ENCODE results near the gene PIMREG.

PIMREG gene, protein sequence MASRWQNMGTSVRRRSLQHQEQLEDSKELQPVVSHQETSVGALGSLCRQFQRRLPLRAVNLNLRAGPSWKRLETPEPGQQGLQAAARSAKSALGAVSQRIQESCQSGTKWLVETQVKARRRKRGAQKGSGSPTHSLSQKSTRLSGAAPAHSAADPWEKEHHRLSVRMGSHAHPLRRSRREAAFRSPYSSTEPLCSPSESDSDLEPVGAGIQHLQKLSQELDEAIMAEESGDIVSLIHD

DNA sequence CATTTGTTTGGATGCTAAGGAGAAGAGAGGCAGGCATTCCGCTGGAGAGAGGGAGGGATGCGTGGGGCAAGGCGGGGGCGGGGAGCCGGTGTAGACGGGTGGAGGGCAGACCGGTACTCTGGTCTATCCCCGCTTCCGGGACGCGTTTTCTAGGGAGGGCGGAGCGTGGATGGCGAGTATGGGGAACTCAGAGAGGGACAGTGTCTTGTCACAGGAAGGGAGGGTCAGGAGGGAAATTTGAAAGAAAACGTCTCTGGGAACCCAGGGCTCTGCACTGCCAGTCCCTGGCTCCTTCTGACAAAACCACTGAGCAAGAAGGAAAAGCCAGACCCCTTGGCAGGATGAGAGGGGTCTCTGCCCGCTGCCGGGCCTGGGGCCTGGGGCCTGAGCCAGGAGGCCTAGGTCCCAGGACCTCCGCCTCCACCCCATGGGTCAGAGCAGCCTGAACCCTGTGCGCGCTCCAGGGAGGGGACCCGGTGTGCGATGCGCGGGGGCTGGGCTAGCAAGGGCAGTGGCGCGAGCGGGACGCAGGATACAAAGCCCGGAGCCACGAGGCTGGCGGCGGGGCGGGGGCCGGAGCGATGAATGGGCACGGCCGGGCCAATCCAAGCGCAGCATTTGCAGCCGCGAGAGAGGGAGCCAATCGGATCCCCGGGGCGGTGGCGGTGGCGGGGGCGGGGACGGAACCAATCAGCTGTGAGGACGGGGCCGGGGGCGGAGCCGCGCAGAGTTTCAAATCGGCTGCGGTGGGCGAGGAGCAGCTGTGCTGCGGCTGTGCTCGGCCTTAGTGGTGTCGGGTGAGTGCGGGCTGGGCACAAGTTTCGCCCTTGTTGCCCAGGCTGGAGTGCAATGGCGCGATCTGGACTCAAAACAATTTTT lies at the start of gene PIMREG:
TSS of gene PIMREG (plus strand) at position 764 of the 879 bp plus-strand sequence. CDS start 656 bp downstream, outside the sequence.
- FAIRE-seq, result no peak

DNA sequence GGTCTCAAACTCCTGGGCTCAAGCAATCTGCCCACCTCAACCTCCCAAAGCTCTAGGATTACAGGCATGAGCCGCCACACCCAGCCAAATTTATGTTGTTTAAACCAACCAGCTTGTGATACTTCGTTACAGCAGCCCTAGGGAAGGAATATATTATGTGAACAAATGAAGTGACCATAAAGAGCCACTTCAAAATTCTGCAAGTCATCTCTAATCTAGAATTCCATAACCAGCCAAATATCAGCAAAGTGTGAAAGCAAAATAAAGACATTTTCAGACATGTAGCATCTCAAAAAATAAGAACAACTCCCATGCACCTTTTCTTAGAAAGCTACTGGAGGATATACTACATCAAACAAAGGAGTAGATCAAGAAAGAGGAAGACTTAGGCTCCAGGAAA lies 45.3 kb upstream of the PIMREG start:
- FAIRE-seq, result no peak

DNA sequence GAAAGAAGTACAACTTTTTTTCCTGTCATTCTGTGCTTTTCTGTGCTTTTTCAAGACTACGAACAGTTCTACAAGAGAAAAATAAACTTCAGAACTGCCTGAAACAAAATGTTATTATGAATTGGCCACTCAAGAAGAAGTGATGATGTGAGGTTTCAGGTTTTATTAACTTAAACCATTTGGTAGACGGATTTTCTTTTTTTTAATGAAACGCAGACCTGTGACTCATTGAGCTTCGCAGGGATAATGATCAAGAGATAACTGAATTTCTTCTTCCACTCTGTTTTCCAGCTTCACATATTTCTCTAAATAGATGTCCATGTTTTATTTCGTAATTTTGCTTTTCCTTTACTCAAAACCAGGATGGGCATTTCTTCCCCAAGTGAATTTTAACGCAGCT lies 42.0 kb upstream of the PIMREG start:
- no peak for FAIRE-seq

DNA sequence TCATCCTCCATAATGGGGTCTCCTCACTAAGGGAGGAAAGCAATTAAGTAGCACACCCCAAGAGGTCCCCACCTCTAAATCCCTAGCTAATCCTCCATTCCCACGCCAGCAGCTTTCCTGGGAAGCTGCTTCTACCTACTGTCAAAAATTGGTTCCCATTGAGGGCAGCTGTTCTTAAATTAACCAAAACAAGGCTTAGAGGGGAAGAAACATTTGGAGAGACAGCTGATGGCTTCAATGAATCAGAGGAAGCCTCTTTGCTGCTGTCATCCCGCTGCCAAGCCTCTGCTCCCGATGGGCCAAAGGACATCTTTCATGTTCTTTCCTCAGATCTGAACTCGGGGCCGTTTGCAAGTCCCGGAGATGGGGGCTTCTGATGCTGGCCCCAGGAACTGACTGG lies 36.0 kb upstream of the PIMREG start:
- FAIRE-seq, result no peak

DNA sequence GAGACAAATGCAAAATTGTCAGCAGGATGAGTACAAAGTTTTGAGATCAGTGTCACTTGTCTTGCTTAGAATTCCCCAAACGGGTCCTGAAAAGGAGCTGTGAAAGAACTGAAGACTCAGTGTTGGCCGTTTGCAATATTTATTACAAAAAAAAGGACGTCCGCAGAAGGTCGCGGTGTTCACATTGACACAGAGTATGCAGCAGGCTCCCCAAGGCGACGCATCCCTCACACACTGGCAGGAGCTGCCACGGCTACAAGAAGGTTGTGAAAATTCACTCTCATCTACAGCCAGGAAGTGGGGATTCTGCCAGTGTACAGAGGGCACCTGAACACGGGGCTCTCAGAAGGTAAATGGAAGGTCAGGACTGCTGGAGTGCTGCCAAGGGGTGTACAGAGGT lies 35.5 kb upstream of the PIMREG start:
- FAIRE-seq, result no peak

DNA sequence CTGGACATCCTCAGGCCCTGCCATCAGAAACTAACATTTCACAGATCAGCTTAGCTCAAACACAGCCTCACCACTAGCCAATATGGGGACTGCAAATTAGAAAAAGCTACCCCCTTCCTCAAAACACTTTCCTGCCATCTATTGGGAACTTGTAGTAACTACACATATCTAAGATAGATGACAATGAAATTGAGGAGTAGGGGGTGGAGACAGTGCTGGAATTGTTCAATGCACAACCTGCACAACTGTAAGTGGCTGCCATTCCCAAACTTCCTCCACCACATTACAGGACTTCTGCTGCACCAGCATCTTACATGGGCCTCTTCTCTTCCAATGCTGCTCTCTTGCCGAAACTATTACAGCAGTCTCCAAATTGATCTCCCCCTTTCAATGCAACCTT lies 31.2 kb upstream of the PIMREG start:
- no peak for FAIRE-seq

DNA sequence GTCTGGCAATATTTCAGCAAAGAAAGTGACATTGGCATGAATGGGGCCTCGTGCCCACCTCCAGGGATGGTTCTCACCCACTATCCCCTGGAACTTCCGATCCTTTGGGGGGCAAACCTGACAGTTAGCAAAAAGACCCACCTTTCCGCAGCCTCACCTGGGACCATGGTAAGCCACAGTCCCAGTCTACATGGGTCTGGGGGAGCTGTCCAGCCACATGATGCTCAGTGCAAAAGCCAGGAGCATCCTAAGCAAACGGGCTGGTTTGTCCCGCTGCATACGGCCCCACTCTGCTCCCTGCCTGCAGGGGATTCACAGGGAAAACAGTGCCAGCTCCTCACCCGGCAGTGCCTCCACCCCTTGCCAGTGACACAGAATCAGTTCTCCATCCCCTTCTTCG lies 28.6 kb upstream of the PIMREG start:
- FAIRE-seq, result no peak

DNA sequence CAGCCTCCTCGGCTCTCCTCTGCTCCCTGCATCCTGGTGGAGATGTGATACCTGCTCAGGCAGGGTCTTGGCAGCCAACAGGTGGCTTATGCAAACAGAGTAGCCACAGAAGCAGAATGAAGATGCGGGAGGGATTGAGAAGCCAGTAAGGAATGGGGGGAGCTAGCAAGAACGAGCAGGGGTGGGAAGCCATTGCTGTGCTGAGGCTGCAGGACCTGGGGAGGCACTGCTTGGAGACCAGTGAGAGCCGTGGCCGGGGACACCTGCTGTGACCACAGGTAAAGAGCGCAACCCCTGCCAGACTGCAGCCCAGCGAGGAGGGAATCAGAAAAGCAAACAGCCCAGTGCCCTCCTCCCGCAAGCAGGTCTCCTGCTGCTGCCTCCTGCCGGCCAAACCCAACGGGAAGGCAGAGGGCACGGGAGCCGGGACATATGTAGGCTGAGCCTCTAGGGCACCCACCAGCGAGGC lies 24.0 kb upstream of the PIMREG start:
- no peak for FAIRE-seq

DNA sequence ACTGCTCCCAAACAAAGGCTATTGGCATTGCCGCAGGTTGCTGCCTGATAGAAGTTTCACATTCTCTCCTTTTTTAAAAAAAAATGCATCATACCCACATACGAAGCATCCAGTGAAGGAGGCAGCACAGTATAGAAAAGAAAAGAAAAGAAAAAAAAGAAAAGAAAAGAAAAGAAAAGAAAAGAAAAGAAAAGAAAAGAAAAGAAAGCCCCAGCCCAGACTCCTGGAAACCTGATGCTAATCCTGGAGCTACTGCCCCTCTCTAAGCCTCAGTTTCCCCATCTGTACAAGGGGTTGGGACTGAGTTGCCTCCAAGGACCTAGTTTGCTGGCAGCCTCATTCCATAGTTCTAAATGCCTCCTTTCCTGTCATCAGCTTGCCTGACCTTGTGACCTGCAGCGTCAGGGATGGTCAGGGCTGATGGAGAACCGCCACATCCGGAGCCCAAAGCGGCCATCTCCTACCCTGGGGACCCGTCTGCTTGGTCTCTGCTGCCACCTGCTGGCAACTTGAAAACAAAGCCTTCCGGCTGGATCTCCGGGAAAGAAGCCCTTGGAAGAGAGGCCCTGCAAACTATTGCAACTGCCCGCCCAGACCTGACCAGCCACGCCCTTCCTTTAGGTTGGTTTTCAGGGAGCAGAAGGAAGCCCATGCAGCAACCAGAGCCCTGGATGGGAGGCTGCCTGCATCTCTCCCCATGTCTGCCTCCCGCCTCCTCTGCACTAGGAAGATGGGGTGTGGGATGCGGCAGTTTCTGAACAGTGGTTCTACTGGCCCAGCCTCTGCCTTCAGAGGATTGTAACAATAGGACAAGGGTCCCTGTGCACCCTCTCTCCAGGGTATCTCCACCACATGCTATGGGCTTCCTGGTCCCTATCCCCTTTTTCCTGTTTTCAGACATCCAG lies 22.3 kb upstream of the PIMREG start:
- no peak for FAIRE-seq

DNA sequence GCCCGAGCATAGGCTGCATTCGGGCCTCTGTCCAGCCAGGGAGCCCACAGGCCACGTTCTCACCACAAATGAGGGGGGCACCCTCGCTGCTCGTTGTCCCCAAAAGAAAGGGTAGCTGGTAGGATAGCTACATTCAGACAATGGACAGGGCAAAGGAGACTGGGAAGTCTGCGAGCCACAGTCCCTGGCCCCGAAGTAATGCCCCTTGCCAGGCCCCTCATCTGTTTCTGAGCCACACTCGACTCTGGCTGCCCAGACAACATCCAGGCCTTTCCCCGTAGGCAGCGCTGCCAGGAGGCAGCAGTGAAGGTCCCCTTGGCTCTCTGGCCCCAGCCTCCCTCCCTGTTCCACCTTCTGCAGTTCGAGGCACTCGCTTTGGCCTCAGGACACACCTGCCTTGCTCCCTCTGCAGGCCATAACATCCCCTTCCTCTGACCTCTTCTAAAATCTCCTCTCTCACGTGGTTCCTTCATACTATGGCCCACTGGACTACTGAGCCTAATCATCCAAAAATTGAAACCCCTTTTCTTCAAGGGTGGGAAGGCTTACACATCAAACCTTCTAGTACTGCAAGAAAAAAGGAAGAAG lies 21.5 kb upstream of the PIMREG start:
- FAIRE-seq, result no peak

DNA sequence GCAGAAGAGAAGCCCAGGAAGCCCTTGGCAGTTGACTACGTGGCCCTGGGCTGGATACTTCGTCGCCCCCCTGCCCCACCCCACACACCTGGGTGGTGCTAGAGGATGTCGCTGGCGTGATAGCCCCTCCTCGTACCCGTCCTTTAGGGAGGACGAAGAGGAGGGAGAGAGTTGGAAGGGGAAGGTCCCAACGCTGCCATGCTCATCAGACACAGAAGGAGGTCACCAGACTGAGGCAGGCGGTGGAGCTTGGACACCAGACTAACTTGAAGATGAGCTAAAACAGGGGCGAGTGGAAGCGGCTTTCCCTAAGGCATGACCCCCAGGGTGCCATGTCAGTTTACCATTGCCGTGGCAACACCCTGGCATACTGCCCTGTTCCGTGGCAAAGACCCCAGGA lies 20.3 kb upstream of the PIMREG start:
- FAIRE-seq, result no peak

DNA sequence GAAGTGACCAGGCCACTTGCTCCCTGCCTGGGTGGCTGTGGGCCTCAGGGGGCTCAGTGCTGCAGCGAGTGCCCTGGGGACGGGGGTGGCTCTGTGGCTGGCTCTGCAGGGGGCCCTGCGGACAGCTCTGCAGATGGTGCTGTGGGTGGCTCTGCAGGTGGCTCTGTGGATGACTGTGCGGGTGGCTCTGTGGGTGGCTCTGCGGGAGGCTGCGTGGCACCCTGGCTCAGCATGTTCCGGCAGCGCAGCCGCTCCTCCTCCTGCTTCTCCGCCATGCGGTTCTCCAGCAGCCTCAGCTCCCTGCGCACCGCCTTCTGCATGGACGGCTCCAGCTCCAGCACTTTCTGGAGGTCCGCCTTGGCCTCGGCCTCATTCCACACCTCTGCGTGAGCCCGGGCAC lies 18.8 kb upstream of the PIMREG start:
- no peak for FAIRE-seq

DNA sequence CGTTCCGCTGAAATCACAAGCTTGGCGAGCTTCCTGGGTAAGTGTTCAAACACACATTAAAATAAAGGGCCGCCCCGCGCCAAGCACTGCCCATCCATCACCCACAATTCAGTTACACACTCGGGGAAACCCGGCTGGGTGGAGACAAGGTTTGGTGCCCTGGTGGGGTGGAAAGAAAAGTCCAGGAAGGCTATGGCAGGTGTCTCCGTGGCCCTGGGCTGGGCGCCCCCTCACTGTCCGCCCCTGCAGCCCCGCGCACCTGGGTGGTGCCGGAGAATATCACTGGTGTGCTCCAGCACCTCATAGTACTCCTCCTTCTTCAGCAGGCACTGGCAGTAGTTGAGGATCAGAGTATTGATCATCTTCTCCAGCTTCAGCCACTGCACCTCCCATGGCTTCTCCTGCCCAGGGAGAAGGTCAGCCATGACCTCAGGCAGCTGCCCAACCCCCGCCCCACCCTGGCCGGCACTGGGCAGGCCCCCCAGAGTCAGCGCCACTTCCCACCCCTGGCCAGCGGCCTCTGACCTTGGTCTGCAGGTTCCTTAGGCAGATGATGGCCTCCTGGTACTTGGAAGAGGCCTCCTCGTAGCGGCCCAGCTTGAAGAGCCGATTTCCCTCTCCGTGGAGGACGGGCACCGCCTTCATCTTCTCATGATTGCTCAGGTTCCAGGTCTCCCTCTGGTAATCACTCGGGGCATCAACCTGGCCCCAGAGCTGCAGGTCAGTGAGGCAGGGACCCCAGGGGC lies 17.7 kb upstream of the PIMREG start:
- no peak for FAIRE-seq

DNA sequence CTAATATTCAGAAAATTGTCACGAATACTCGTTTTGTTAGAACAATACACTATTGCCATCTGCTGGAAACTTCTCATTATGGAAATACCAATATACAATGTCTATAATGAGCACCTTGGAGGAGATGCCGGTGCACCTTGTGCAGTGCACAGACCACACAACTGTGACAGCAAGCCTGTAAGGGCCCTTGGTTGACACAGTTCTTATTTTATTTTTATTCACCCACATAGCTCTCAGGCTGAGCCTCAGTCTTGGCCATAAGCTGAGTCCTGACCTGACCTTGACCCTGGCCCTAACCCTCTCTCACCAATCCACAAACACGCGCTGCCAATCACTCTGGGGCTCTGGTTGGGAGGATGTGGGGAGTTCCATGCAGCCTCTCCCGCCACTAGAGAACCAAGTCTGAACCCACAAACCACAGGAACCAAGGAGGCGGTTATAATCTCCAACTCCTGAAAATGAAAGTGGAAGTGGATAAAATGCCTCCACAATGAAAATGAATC lies 16.9 kb upstream of the PIMREG start:
- no peak for FAIRE-seq

DNA sequence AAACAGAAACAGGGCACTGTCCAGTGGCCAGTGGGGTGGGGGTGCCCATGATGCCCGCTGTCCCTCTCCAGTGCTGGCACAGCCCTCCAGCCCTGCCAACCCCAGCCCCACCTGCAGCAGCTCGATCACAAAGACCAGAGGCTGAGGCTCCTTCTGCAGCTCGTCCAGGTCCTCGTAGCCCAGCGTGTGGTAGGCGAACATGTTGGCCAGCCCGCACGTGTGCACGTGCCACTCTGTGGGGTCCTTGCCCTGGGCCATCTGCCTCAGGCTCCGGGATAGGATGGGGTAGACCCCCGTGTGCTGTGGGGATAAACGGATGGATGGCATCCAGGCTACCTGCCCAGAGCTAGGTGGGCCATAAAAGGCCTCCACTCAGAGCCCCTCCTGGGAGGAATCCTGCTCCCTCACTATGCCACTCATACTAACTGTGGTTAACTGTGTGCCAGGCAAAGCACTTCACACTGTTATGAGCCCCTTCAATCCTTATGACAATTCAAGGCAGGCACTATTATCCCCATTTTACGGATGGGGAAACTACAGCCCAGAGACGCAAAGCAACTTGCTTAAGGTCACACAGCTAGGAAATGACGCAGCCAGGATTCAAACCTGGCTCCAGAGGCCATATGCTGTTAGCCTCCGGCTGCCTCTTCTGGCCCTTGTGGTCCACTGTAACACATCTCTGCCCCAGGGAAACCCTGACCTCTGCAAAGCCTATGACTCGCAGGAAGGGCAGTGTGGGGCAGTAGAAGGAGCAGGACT lies 15.9 kb upstream of the PIMREG start:
- no peak for FAIRE-seq

DNA sequence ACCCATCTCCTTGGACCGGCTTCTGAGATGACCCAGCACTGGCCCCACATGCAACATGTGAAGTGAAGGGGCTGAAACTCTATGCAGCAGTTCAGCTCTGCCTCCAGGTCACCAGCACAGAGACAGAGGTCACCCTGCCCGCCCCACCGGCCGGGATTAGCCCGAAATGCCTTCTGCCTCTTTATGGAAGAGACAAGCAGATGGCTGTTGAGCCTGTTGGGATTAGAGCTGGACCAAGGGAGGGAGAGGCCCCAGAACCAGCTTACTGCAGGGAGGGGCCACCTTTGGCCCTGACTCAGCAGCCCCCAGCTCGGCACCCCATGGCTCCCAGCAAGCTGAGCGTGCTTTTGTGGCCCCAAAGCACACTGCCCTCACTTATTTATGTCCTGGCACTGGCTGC lies 15.0 kb upstream of the PIMREG start:
- no peak for FAIRE-seq

DNA sequence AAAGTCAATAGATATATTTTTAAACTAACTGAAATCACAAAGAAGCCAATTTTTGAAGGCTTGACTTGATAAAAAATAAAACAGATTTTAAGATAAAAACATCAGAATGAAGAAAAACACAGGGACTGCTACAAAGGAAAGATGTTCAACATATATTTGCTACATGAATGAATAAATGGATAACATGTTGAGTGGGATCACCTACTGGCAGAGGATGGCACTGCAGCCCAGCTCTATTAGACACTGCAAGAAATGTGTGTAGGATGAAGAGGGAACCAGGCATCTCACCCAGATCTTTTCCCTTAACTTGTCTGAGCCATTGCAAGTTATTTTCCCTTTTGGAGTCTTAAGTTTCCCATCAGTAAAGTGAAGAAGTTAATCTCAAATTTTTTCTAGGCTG lies 13.5 kb upstream of the PIMREG start:
- FAIRE-seq, result no peak

DNA sequence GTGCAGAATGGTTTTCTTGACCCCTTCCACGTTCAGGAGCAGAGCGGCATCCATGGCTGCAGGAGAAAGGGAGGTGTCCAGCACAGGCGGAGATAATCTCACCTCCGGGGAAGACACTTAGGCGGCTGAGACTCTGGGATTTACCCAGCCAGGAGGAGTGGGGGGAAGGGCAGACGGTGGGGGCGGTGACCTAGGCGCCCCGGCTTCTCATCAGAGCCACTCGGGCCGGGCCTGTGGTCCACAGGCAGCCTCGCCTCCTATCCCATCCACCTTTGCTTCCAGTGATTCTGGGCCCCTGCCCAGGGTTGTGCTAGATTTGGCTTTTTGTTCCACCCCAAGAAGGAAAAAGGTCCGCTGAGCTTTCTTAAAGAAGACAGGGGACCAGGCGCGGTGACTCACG lies 9.2 kb upstream of the PIMREG start, which contains the start of gene AIPL1:
TSS of gene AIPL1 (minus strand) at position 71 of the 400 bp plus-strand sequence. CDS start at position 54, 17 bp downstream.
- FAIRE-seq, result no peak

DNA sequence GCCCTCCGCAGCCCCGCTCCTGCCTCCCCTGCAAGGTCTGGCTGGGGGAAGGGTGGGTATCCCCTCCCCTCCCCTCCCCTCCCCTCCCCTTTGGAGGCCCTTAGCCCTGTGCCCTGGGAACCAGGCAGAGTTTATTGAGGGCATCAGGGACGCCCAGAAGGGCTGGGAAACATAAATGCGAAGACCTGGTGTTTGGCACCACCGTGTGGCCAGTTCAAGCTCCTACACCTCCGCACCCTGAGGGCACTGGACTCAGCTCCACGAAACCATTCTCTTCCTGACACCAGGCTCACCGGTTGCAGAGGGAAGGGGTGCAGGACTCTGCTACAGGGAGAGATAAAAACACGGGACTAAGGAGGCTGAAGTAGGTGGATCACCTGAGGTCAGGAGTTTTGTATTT lies 8.3 kb upstream of the PIMREG start:
- FAIRE-seq, result no peak

DNA sequence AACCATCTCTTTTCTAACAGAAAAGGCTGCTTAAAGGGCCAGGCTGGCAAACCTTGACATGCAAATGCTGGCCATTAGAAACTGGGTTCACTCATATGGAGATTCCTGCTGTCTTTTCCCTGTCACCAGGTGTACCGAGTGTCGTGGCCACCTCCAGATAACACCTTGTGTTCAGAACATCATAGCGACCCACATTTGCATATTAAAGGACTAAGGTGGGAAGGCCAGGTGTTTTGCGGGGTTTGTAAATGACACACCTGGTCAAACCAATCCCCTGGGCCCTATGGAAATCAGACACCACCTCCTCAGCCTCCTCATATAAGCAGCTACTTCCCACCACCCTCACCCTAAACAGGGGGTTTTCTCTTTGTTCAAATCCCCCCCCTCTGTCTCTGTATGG lies 6.8 kb upstream of the PIMREG start:
- no peak for FAIRE-seq

DNA sequence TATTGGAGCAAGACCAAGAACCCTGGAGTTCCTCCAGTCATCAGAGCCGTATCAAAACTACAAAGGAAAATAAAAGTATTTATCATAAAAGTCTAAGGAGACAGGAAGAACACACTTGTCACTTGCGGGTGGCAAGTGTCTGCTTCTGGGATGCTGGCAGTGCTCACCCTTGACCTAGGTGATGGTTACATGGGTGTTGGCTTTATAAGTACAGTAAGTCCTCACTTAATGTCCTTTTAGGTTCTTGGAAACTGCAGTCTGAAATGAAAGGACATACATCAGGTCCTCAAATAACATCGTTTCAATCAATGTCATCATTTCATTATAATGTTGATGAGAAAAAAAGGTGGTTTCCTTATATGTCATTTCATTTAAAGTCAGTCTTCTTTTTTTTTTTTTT lies 6.3 kb upstream of the PIMREG start:
- no peak for FAIRE-seq
